HEK293T (cell line): Measurements from ENCODE around the gene TAL2.

ENCODE experiments used
- CTCF ChIA-PET: fragments of 350-600 bp; formaldehyde crosslinking; extraction: SDS; loops from one replicate; lab custom pipeline; 2021; ENCODE audit warnings: antibody characterized with exemption, inconsistent platforms; lab: Yijun Ruan, JAX
- POLR2A ChIA-PET: fragments of 350-600 bp; formaldehyde crosslinking; extraction: SDS; loops from one replicate; lab custom pipeline; 2020; ENCODE audit warnings: antibody characterized with exemption, inconsistent platforms; lab: Yijun Ruan, JAX
- DNase-seq: peaks from one replicate; pipeline ENCODE4 v3.0.0; 2012; ENCODE audit warnings: mixed read lengths; ENCODE audit errors: extremely low spot score
- ARNT ChIP-seq: fragments of 450-650 bp; IDR thresholded peaks from 2 replicates; pipeline ENCODE4 v1.6.1; 2017; ENCODE audit warnings: mild to moderate bottlenecking
- BHLHE40 ChIP-seq: fragments of 450-650 bp; IDR thresholded peaks from 2 replicates; pipeline ENCODE4 v1.6.1; 2016; ENCODE audit warnings: mild to moderate bottlenecking, moderate library complexity, borderline replicate concordance
- CTBP1 ChIP-seq: fragments of 450-650 bp; IDR thresholded peaks from 2 replicates; pipeline ENCODE4 v1.6.1; 2016; ENCODE audit warnings: borderline replicate concordance
- ELF4 ChIP-seq: fragments of 450-650 bp; IDR thresholded peaks from 2 replicates; pipeline ENCODE4 v1.6.1; 2017; ENCODE audit warnings: antibody characterized with exemption
- FOXA1 ChIP-seq: fragments of 450-650 bp; IDR thresholded peaks from 2 replicates; pipeline ENCODE4 v1.6.1; 2016; ENCODE audit warnings: mild to moderate bottlenecking
- FOXK2 ChIP-seq: fragments of 450-650 bp; IDR thresholded peaks from 2 replicates; pipeline ENCODE4 v1.6.1; 2016; ENCODE audit warnings: mild to moderate bottlenecking
- FOXM1 ChIP-seq: fragments of 450-650 bp; IDR thresholded peaks from 2 replicates; pipeline ENCODE4 v1.6.1; 2017; ENCODE audit warnings: mild to moderate bottlenecking, borderline replicate concordance
- HDGF ChIP-seq: fragments of 450-650 bp; IDR thresholded peaks from 2 replicates; pipeline ENCODE4 v1.6.1; 2017; ENCODE audit warnings: antibody characterized with exemption, borderline replicate concordance
- L3MBTL2 ChIP-seq: fragments of 450-650 bp; conservative IDR thresholded peaks from 2 replicates; pipeline ENCODE4 v1.6.1; 2016; ENCODE audit warnings: mild to moderate bottlenecking
- LEF1 ChIP-seq: fragments of 450-650 bp; IDR thresholded peaks from 2 replicates; pipeline ENCODE4 v1.6.1; 2017; ENCODE audit warnings: mild to moderate bottlenecking, borderline replicate concordance
- NFRKB ChIP-seq: fragments of 450-650 bp; IDR thresholded peaks from 2 replicates; pipeline ENCODE4 v1.6.1; 2016; ENCODE audit warnings: mild to moderate bottlenecking, moderate library complexity
- SP1 ChIP-seq: fragments of 450-650 bp; IDR thresholded peaks from 2 replicates; pipeline ENCODE4 v1.6.1; 2017
- SUZ12 ChIP-seq: fragments of 450-650 bp; IDR thresholded peaks from 2 replicates; pipeline ENCODE4 v1.6.1; 2016; ENCODE audit warnings: mild to moderate bottlenecking
- TARDBP ChIP-seq: fragments of 450-650 bp; IDR thresholded peaks from 2 replicates; pipeline ENCODE4 v1.6.1; 2016
- ZNF384 ChIP-seq: fragments of 450-650 bp; IDR thresholded peaks from 2 replicates; pipeline ENCODE4 v1.6.1; 2016
- TF ChIP-seq, protein P1 (sequence below): fragments of 450-650 bp; IDR thresholded peaks from 2 replicates; pipeline ENCODE4 v1.6.1; 2016

The TAL2 gene

DNA sequence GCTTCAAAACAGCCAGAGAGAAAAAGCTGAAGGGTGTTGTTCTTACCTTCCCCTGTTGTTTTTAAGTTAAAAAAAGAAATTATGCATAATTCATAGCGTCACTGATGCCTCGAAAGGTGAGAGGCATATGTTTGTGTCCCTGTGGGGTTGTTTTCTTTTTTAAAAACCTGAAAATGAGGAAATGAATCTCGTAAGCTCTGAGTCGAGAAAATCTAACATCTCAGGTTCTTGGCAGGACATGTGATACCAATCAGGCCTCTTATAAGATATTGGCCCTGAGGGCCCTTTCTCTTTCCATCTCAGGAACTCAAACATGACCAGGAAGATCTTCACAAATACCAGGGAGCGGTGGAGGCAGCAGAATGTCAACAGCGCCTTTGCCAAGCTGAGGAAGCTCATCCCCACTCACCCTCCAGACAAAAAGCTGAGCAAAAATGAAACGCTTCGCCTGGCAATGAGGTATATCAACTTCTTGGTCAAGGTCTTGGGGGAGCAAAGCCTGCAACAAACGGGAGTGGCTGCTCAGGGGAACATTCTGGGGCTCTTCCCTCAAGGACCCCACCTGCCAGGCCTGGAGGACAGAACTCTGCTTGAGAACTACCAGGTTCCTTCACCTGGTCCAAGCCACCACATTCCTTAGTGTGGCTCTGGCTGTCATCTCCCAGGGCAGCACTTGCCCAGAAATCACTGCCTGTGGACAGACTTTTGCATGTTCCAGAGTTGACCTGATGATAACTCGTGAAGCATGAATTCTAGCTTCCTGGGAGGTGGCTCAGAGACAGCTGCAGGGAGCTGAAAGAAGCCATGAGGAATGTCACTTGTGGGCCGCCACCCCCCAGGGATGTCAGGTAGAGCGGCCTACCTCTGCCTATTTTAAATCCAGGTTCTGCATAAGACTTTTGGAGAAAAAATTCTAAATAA is at the start of gene TAL2:
TSS of gene TAL2 (plus strand) at position 274 of the 921 bp plus-strand sequence. CDS start at position 314, 40 bp downstream.
- ChIA-PET CTCF (no interaction called here), POLR2A (no interaction called here)
- no peak for TF ChIP-seq ARNT
- no peak for TF ChIP-seq L3MBTL2
- TF ChIP-seq NFRKB = no peak
- TF ChIP-seq FOXK2 = no peak
- no peak for TF ChIP-seq HDGF
- no peak for TF ChIP-seq FOXM1
- TF ChIP-seq LEF1 = no peak
- no peak for TF ChIP-seq CTBP1
- TF ChIP-seq SUZ12 = no peak
- TF ChIP-seq, protein P1, sequence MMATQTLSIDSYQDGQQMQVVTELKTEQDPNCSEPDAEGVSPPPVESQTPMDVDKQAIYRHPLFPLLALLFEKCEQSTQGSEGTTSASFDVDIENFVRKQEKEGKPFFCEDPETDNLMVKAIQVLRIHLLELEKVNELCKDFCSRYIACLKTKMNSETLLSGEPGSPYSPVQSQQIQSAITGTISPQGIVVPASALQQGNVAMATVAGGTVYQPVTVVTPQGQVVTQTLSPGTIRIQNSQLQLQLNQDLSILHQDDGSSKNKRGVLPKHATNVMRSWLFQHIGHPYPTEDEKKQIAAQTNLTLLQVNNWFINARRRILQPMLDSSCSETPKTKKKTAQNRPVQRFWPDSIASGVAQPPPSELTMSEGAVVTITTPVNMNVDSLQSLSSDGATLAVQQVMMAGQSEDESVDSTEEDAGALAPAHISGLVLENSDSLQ = no peak
- no peak for TF ChIP-seq ELF4
- TF ChIP-seq BHLHE40 = no peak
- TF ChIP-seq FOXA1 = no peak
- TF ChIP-seq SP1 = no peak
- TF ChIP-seq TARDBP = no peak
- TF ChIP-seq ZNF384 = no peak
- no peak for DNase-seq

DNA sequence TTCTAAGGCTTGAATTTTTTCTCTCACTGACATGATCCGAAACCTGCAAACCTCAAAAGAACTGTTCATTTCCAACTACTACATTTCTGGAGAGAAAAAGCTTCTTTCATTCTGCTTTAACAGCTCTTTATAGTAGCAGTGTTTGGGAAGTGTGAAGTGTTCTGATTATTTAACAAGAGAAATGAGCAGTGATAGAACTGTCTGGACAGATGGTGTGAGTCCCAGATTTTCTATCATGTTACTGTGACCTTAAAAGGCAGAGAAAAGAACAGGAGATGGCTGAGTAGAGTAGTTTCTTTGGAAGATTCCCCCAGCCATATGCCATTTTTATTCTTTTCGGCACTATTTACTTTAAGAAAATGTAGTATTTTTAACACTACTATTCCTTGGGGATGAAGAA is 41.3 kb upstream of the TAL2 start:
- ChIA-PET CTCF (interaction anchor here (1.2 kb wide), 1 partner anchor 17 kb away, joined by 3 read pairs; no protein-coding TSS in a partner anchor), POLR2A (no interaction called here)
- DNase-seq = no peak
- TF ChIP-seq ELF4 = no peak
- no peak for TF ChIP-seq FOXK2
- no peak for TF ChIP-seq ZNF384
- no peak for TF ChIP-seq CTBP1
- no peak for TF ChIP-seq SUZ12
- TF ChIP-seq L3MBTL2 = no peak
- TF ChIP-seq BHLHE40 = no peak
- no peak for TF ChIP-seq FOXM1
- TF ChIP-seq NFRKB = no peak
- no peak for TF ChIP-seq ARNT
- no peak for TF ChIP-seq SP1
- TF ChIP-seq, protein P1 = no peak

DNA sequence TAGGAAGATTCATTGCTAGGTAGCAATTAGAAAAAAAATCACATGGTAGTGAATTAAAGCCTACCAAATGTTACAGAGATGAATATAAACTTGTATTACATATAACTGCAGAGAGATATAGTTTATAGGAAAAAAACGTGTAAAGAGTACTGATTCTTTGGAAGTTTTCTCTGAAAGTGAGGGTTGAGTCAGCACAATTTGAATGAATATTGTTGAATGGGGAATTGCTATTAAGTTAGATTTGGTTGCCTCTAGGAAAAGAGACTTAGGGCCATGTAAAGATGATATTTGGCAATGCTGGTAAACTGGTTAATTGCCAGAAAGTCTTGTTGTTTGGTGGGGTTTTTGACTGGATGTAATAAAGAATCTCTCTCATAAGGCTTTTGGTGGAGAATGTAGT is 37.2 kb upstream of the TAL2 start:
- ChIA-PET CTCF (no interaction called here), POLR2A (no interaction called here)
- TF ChIP-seq SP1 (no peak), ZNF384 (no peak), ELF4 (no peak)

DNA sequence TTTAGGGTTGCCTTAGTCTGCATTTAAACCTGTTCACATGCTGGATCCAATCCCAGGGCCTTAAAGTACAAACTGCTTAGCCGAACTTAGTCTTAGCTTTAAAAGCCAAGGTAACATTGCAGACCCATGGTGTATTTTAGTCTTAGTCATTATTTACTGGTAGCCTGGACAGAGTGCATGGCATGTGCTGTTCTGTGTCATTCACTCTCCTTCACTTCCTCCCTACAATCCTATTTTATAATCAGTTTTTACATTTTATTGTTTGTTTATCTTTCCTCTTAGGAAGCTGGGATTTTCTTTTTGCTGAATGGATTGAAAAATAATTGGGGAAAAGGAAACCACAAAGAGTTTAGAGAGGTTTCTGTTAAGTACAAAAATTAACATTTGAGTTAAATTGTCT is 29.4 kb upstream of the TAL2 start:
- CTCF ChIA-PET = no interaction called here
- POLR2A ChIA-PET = no interaction called here
- TF ChIP-seq HDGF (no peak), SUZ12 (no peak), NFRKB (no peak), LEF1 (no peak), TARDBP (no peak), ELF4 (no peak), L3MBTL2 (no peak), BHLHE40 (no peak), ARNT (no peak), CTBP1 (no peak), SP1 (no peak), ZNF384 (no peak), FOXK2 (no peak), FOXA1 (no peak), FOXM1 (no peak)
- TF ChIP-seq, protein P1 = no peak
- no peak for DNase-seq

More for the DNA sequence above, 37.2 kb upstream of the TAL2 start:
- no peak for DNase-seq

DNA sequence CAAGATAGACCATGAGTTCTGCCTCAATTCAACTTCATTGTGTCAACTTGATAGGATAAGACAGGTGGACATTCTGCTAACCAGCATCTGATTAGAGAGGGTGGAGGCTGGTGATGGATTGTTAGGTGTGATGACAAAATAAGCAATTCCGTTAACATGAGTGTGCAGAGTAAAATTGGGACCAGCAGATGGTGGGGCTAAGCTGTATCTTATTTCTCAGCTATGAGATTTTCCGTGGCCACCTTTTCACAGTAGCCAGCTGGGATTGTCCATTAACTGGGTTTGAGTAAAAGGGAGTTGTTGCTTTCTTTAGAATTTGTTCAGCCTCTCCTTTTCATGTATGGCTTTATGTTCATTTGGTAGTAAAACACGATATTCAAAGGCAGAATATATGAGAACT is 28.8 kb upstream of the TAL2 start:
- DNase-seq = no peak
- no peak for TF ChIP-seq CTBP1
- TF ChIP-seq FOXK2 = no peak
- no peak for TF ChIP-seq TARDBP
- no peak for TF ChIP-seq BHLHE40
- TF ChIP-seq HDGF = no peak
- TF ChIP-seq FOXM1 = no peak
- no peak for TF ChIP-seq LEF1
- no peak for TF ChIP-seq ARNT
- TF ChIP-seq SP1 = no peak
- TF ChIP-seq NFRKB = no peak
- TF ChIP-seq ZNF384 = no peak
- TF ChIP-seq FOXA1 = no peak
- TF ChIP-seq, protein P1 = no peak
- no peak for TF ChIP-seq SUZ12
- no peak for TF ChIP-seq ELF4
- no peak for TF ChIP-seq L3MBTL2
- POLR2A ChIA-PET = no interaction called here
- CTCF ChIA-PET = interaction anchor here (1.4 kb wide), 1 partner anchor 248 kb away, joined by 4 read pairs; no protein-coding TSS in a partner anchor
